Common myeloid progenitor, CD34-positive (primary cell): ENCODE results near the gene ADAM10.
"Not testable (repeated sequence)": the region's sequence is repeated elsewhere in the genome, so short reads cannot be mapped to it uniquely, and the experiment has no call there.

Source experiments
- CTCF ChIA-PET: fragments of 350-600 bp; sonication (Branson Sonifier 250); formaldehyde crosslinking; loops from one replicate; lab custom pipeline; 2021; ENCODE audit warnings: antibody characterized with exemption; lab: Charles Lee
- POLR2A ChIA-PET: fragments of 350-600 bp; sonication (Branson Sonifier 250); formaldehyde crosslinking; loops from one replicate; lab custom pipeline; 2021; ENCODE audit warnings: antibody characterized with exemption; lab: Charles Lee
- DNase-seq, 3 donors: peaks; one replicate each; pipeline versions ENCODE4 v3.0.0 to v3.0.0-alpha.2; 2013
- H3K27ac ChIP-seq, 2 experiments: 1 replicate in 1 of 2; 2 replicates in 1 of 2; pipeline ENCODE4 v1.7.0; 2013; ENCODE audit warnings: inconsistent platforms in 2 of 2, low read length in 2 of 2, mild to moderate bottlenecking in 2 of 2, low read depth in 1 of 2, moderate library complexity in 1 of 2; ENCODE audit not compliant: severe bottlenecking in 2 of 2, insufficient read depth in 1 of 2, poor library complexity in 1 of 2
- H3K27me3 ChIP-seq, 5 experiments: replicated peaks in 2 of 5; 1 replicate in 3 of 5; 2 replicates in 2 of 5; pipeline versions ENCODE4 v1.6.1 to v1.7.0; 2013; ENCODE audit warnings: low read length in 4 of 5, mild to moderate bottlenecking in 2 of 5, moderate library complexity in 2 of 5, inconsistent platforms in 1 of 5; ENCODE audit not compliant: insufficient read depth in 5 of 5, control insufficient read depth in 4 of 5
- H3K36me3 ChIP-seq, 4 experiments: 1 replicate in 2 of 4; 2 replicates in 2 of 4; pipeline versions ENCODE4 v1.6.1 to v1.7.0; 2013; ENCODE audit warnings: low read length in 3 of 4, control low read depth in 1 of 4, mild to moderate bottlenecking in 1 of 4; ENCODE audit not compliant: control insufficient read depth in 4 of 4, insufficient read depth in 4 of 4
- H3K4me1 ChIP-seq, 4 experiments: 1 replicate in 3 of 4; 2 replicates in 1 of 4; pipeline versions ENCODE4 v1.6.1 to v1.7.1; 2013; ENCODE audit warnings: low read length in 3 of 4, mild to moderate bottlenecking in 3 of 4, control low read depth in 1 of 4, inconsistent platforms in 1 of 4, moderate library complexity in 1 of 4; ENCODE audit not compliant: control insufficient read depth in 4 of 4, insufficient read depth in 4 of 4; ENCODE audit errors: control extremely low read depth in 1 of 4
- H3K4me3 ChIP-seq, 7 experiments: 1 replicate in 4 of 7; 2 replicates in 3 of 7; pipeline versions ENCODE4 v1.5.1 to v1.7.0; 2013; ENCODE audit warnings: mild to moderate bottlenecking in 7 of 7, low read length in 6 of 7, moderate library complexity in 6 of 7, inconsistent platforms in 2 of 7, low read depth in 2 of 7, control low read depth in 1 of 7; ENCODE audit not compliant: insufficient read depth in 4 of 7, control insufficient read depth in 1 of 7; ENCODE audit errors: extremely low read depth in 1 of 7
- H3K9me3 ChIP-seq, 5 experiments: 1 replicate in 4 of 5; 2 replicates in 1 of 5; pipeline versions ENCODE4 v1.6.1 to v1.7.1; 2013; ENCODE audit warnings: low read length in 4 of 5, mild to moderate bottlenecking in 2 of 5, inconsistent platforms in 1 of 5, low read depth in 1 of 5, moderate library complexity in 1 of 5; ENCODE audit not compliant: control insufficient read depth in 4 of 5, insufficient read depth in 2 of 5; ENCODE audit errors: control extremely low read depth in 1 of 5
- WGBS: methylation state at CpG from one replicate; pipeline ENCODE4 v1.1.5; 2013; ENCODE audit not compliant: insufficient coverage; 5-methylcytosine and 5-hydroxymethylcytosine counted together

Gene ADAM10

DNA sequence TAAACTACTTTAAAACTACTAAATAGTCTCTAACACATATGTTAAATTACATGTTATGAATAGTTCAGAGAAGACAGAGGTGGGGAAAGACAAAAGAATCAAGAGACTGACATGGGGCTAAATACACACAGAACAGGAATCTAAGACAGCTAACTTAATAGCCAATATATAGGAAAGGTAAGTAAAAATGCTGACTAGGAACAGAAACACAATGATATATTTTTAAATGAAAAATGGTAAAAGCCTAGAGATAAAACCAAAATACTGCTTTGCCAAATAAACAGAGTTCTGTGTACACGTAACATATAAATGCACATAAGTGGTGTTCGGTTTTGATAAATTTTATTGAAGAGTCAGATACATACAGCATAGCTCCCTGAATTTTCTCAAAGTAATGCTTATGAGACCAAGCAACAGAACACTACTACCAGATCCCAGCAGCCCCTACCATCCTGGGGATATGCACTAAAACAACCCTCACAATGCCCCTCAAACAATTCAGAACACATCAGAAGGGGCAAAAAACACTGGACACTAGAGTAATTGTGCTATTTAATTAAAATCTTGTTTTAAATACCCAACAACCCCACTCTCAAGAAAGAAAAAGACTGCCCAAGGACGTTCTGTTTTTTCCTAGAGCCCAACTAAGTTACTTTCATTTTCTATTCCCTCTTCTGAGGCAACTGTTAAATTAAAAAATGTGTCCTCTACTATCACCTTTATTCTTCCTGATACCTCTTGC is 121.1 kb downstream of the ADAM10 start:
- peak; percentile 18 to 37 (median 30) for DNase-seq
- CTCF ChIA-PET = interaction anchor here (0.5 to 1.5 kb wide), 3 partner anchors 38 to 359 kb away, joined by 3 read pairs; no protein-coding TSS in a partner anchor
- Histone ChIP-seq H3K4me3 (peak overlapping the region in 6 of 7 experiments; percentile 8 to 74 (median 61)), H3K36me3 (peaks cover 5 to 29% (median 18%) of the 10 kb centered on the region in 4 experiments), H3K27me3 (no peaks in the 10 kb centered on the region), H3K27ac (peak overlapping the region; percentile 76 to 92), H3K9me3 (no peaks in the 10 kb centered on the region), H3K4me1 (peaks cover 10 to 16% (median 15%) of the 10 kb centered on the region in 4 experiments)
- POLR2A ChIA-PET = interaction anchor here (0.6 kb wide), 1 partner anchor 45 kb away, joined by 3 read pairs; no protein-coding TSS in a partner anchor
- WGBS = 0% methylated on average over 1 of the region's 3 CpGs

DNA sequence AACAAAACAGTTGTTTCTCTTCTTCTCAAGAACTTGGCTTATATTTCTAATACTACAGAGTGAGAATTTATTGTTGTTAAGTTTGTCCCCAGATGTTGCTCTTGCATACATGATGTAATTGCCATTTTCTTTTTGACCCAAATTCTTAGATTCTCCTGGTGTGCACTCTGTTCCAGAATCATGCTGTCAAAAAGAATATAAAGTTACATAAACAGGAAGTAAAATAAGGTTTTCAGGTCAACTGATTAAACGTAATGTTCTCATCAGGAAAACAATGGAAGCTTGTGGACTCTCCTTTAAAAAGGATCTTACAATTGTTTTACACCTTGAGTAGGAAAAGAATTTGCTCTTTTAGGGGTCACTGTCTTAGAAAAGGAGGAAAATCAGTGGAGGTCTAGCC is 121.8 kb downstream of the ADAM10 start:
- peak in 2 of 3 donors; percentile 16 to 25 for DNase-seq
- Histone ChIP-seq H3K4me1 (peaks cover 10 to 19% (median 15%) of the 10 kb centered on the region in 4 experiments), H3K27me3 (no peaks in the 10 kb centered on the region), H3K4me3 (no peak overlapping the region), H3K27ac (peak overlapping the region; percentile 76 to 92), H3K36me3 (peaks cover 5 to 25% (median 16%) of the 10 kb centered on the region in 4 experiments), H3K9me3 (no peaks in the 10 kb centered on the region)
- ChIA-PET POLR2A (no interaction called here), CTCF (interaction anchor here (0.5 to 1.5 kb wide), 3 partner anchors 38 to 359 kb away, joined by 3 read pairs; no protein-coding TSS in a partner anchor)
- 0% methylated on average over 1 of the region's 1 CpG for WGBS

DNA sequence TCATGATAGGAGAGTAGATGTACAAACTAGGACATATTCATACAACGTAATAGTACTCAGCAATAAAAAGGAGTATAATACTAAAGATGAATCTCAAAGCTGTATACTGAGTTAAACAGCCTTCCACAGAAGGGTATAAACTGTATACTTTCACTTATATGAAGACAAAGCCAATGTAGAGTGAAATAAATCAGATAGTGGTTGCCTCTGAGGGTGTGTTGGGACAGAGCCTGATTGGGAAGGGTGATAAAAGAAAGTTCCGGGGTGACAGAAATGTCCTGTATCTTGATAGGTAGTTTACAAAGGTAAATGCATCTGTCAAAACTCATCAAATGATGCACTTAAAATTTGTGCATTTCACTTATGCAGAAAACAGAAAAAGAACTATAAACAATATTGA is 122.5 kb downstream of the ADAM10 start:
- H3K4me1 ChIP-seq = peaks cover 10 to 19% (median 15%) of the 10 kb centered on the region in 4 experiments
- no peak for DNase-seq
- peaks cover 5 to 25% (median 16%) of the 10 kb centered on the region in 4 experiments for H3K36me3 ChIP-seq
- no CpG with 5 or more reads among the region's 2 CpGs for WGBS
- ChIA-PET POLR2A (no interaction called here), CTCF (interaction anchor here (1.4 to 1.5 kb wide), 2 partner anchors 37 to 358 kb away, joined by 3 read pairs; no protein-coding TSS in a partner anchor)
- no peaks in the 10 kb centered on the region for H3K9me3 ChIP-seq
- no peak overlapping the region for H3K4me3 ChIP-seq
- H3K27me3 ChIP-seq = no peaks in the 10 kb centered on the region
- no peak overlapping the region for H3K27ac ChIP-seq

DNA sequence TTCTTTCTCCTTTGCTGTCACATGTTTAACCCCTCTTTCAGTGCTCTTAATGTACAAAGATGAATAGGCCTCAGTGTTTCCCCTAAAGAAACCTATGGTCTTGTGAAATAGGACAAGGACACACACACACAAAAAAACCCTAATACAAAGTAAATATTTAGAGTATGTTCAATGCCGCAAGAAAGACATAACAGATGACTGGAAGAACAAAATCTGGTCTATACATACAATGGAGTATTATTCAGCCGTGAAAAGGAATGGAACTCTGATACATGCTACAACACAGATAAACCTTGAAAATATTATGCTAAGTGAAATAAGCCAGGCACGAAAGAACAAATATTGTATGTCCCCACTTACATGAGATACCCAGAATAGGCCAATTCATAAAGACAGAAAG is 123.1 kb downstream of the ADAM10 start:
- H3K4me3 ChIP-seq = no peak overlapping the region
- no peaks in the 10 kb centered on the region for H3K27me3 ChIP-seq
- ChIA-PET POLR2A (no interaction called here), CTCF (no interaction called here)
- no peak overlapping the region for H3K27ac ChIP-seq
- H3K9me3 ChIP-seq = no peaks in the 10 kb centered on the region
- no peak for DNase-seq
- H3K4me1 ChIP-seq = peaks cover 10 to 19% (median 15%) of the 10 kb centered on the region in 4 experiments
- H3K36me3 ChIP-seq = peaks cover 5 to 23% (median 15%) of the 10 kb centered on the region in 4 experiments
- 100% methylated on average over 2 of the region's 3 CpGs for WGBS

DNA sequence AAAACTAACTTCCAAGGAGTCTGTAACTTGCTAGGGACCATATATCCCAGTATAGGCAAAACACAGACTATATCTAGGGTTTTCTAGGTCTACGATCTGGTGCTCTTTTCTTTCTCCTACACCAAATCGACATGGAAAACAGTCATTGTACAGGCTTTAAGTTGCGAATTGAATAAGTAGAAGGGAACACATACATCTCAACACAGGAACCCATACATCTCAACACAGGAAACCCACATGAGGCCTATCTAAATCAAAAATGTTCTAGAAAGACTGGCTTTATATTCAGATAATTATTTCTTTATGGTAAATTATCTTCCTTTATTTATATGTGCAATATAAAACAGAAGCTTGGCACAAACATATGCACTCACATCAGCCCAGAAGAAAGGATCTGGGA is 126.6 kb downstream of the ADAM10 start:
- peaks cover 1 to 8% (median 4%) of the 10 kb centered on the region in 4 experiments for H3K4me1 ChIP-seq
- H3K27ac ChIP-seq = no peak overlapping the region
- CTCF ChIA-PET = no interaction called here
- peaks cover 9 to 38% (median 17%) of the 10 kb centered on the region in 4 experiments for H3K36me3 ChIP-seq
- H3K27me3 ChIP-seq = no peaks in the 10 kb centered on the region
- H3K9me3 ChIP-seq = peaks cover 0 to 9% (median 0%) of the 10 kb centered on the region in 5 experiments
- H3K4me3 ChIP-seq = no peak overlapping the region
- WGBS = no CpG with 5 or more reads among the region's 3 CpGs
- no peak for DNase-seq
- POLR2A ChIA-PET = no interaction called here

DNA sequence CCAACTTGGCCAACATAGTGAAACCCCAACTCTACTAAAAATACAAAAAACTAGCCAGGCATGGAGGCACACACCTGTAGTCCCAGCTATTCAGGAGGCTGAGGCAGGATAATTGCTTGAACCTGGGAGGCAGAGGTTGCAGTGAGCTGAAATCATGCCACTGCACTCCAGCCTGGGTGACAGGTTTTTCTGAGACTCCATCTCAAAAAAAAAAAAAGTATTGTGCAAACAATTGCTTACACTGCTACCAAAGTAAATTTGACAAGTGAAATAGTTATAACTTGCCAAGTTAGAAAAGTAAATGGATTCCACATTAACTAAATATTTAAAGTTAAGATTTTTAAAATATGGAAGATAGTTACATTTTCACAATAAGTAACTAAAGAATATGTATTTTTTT is 129.2 kb downstream of the ADAM10 start:
- H3K4me1 ChIP-seq, CTCF ChIA-PET, H3K4me3 ChIP-seq, POLR2A ChIA-PET, H3K27me3 ChIP-seq, DNase-seq, H3K27ac ChIP-seq: not testable (repeated sequence)
- Histone ChIP-seq H3K9me3 (peaks cover 2 to 18% (median 5%) of the 10 kb centered on the region in 5 experiments), H3K36me3 (peaks cover 9 to 30% (median 19%) of the 10 kb centered on the region in 4 experiments)

DNA sequence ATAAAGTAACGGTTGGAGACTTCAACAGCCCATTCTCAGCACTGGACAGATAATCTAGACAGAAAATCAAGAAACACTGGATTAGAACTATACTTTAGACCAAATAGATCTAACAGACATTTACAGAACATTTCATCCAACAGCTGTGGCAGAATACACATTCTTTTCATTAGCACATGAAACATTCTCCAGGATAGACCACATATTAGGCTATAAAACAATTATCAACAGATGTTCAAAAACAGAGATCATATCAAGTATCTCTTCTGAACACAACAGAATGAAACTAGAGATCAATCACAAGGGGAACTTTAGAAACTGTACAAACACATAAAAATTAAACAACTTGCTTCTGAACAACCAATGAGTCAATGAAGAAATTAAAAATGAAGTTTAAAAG is 133.3 kb downstream of the ADAM10 start:
- Histone ChIP-seq H3K9me3 (peaks cover 6 to 32% (median 15%) of the 10 kb centered on the region in 5 experiments), H3K36me3 (peaks cover 9 to 55% (median 31%) of the 10 kb centered on the region in 4 experiments), H3K27ac (no peak overlapping the region), H3K4me1 (no peaks in the 10 kb centered on the region), H3K27me3 (no peaks in the 10 kb centered on the region), H3K4me3 (no peak overlapping the region)
- CTCF ChIA-PET = no interaction called here
- POLR2A ChIA-PET = no interaction called here
- DNase-seq = no peak
- 100% methylated on average over 1 of the region's 1 CpG for WGBS
